Measurements from ENCODE around the gene CAMKV. TPM values are rescaled to one million over a fixed set of nuclear protein-coding genes. Genes with fewer than 3 reads are reported as not detected.

The CAMKV gene
- polyA plus RNA-seq, 2 donors, result 0.01 TPM; not detected in 1

GRCh38 chr3:49859576-49860305 is 10.0 kb downstream of the CAMKV start:
- Histone ChIP-seq H3K27me3 (ENCODE audit: control insufficient read depth in 1 of 2, insufficient read depth in 2 of 2, low read length in 2 of 2) (no peaks in the 10 kb centered on the region), H3K36me3 (ENCODE audit: control insufficient read depth in 2 of 2, insufficient read depth in 2 of 2, low read length in 1 of 2) (no peaks in the 10 kb centered on the region), H3K9me3 (ENCODE audit: control insufficient read depth in 2 of 2, insufficient read depth in 1 of 2, low read depth in 1 of 2, low read length in 1 of 2) (no peaks in the 10 kb centered on the region), H3K4me3 (ENCODE audit: low read depth in 1 of 2, low read length in 2 of 2) (no peak overlapping the region), H3K27ac (ENCODE audit: low read depth in 2 of 2, low read length in 1 of 2) (no peak overlapping the region), H3K4me1 (ENCODE audit: control insufficient read depth in 2 of 2, insufficient read depth in 2 of 2, low read length in 1 of 2) (no peaks in the 10 kb centered on the region)
- WGBS, 2 donors, result 81 to 82% methylated on average over 12 of the region's 12 CpGs

- WGBS, 2 donors, result 2% methylated on average over 52 of the region's 52 CpGs
- Histone ChIP-seq H3K27ac (ENCODE audit: low read depth in 2 of 2, low read length in 1 of 2) (peak within 1 kb of the TSS; percentile 73 to 88), H3K9me3 (ENCODE audit: control insufficient read depth in 2 of 2, insufficient read depth in 1 of 2, low read depth in 1 of 2, low read length in 1 of 2) (no peaks in the 10 kb centered on the region)
Observed at GRCh38 chr3:49856181-49857005, 13.3 kb downstream of the CAMKV start, which contains the start of gene TRAIP. TSS of gene TRAIP (minus strand) at chr3:49856564. CDS start at chr3:49856453, 111 bp downstream.

GRCh38 chr3:49855662-49856061 is 14.0 kb downstream of the CAMKV start:
- H3K4me1 ChIP-seq (ENCODE audit: control insufficient read depth in 2 of 2, insufficient read depth in 2 of 2, low read length in 1 of 2), result no peaks in the 10 kb centered on the region

More at GRCh38 chr3:49856181-49857005, 13.3 kb downstream of the CAMKV start, which contains the start of gene TRAIP:
- peak within 1 kb of the TSS; percentile 72 to 84 for H3K4me3 ChIP-seq (ENCODE audit: low read depth in 1 of 2, low read length in 2 of 2)
- no peaks in the 10 kb centered on the region for H3K4me1 ChIP-seq (ENCODE audit: control insufficient read depth in 2 of 2, insufficient read depth in 2 of 2, low read length in 1 of 2)
- H3K27me3 ChIP-seq (ENCODE audit: control insufficient read depth in 1 of 2, insufficient read depth in 2 of 2, low read length in 2 of 2), result no peaks in the 10 kb centered on the region
- no peaks in the 10 kb centered on the region for H3K36me3 ChIP-seq (ENCODE audit: control insufficient read depth in 2 of 2, insufficient read depth in 2 of 2, low read length in 1 of 2)

GRCh38 chr3:49845694-49846093 is 24.0 kb downstream of the CAMKV start:
- Histone ChIP-seq H3K36me3 (ENCODE audit: control insufficient read depth in 2 of 2, insufficient read depth in 2 of 2, low read length in 1 of 2) (peaks cover 0 to 4% of the 10 kb centered on the region in 2 donors), H3K27me3 (ENCODE audit: control insufficient read depth in 1 of 2, insufficient read depth in 2 of 2, low read length in 2 of 2) (no peaks in the 10 kb centered on the region), H3K4me3 (ENCODE audit: low read depth in 1 of 2, low read length in 2 of 2) (no peak overlapping the region), H3K27ac (ENCODE audit: low read depth in 2 of 2, low read length in 1 of 2) (no peak overlapping the region), H3K4me1 (ENCODE audit: control insufficient read depth in 2 of 2, insufficient read depth in 2 of 2, low read length in 1 of 2) (no peaks in the 10 kb centered on the region), H3K9me3 (ENCODE audit: control insufficient read depth in 2 of 2, insufficient read depth in 1 of 2, low read depth in 1 of 2, low read length in 1 of 2) (no peaks in the 10 kb centered on the region)
- WGBS, 2 donors, result 73 to 92% methylated on average over 3 of the region's 3 CpGs

More at GRCh38 chr3:49855662-49856061, 14.0 kb downstream of the CAMKV start:
- peak overlapping the region; percentile 72 to 84 for H3K4me3 ChIP-seq (ENCODE audit: low read depth in 1 of 2, low read length in 2 of 2)
- no peaks in the 10 kb centered on the region for H3K36me3 ChIP-seq (ENCODE audit: control insufficient read depth in 2 of 2, insufficient read depth in 2 of 2, low read length in 1 of 2)
- H3K9me3 ChIP-seq (ENCODE audit: control insufficient read depth in 2 of 2, insufficient read depth in 1 of 2, low read depth in 1 of 2, low read length in 1 of 2), result no peaks in the 10 kb centered on the region
- H3K27me3 ChIP-seq (ENCODE audit: control insufficient read depth in 1 of 2, insufficient read depth in 2 of 2, low read length in 2 of 2), result no peaks in the 10 kb centered on the region
- no peak overlapping the region for H3K27ac ChIP-seq (ENCODE audit: low read depth in 2 of 2, low read length in 1 of 2)
- WGBS, 2 donors, result 54 to 61% methylated on average over 5 of the region's 5 CpGs

GRCh38 chr3:49844464-49845183 is 25.1 kb downstream of the CAMKV start:
- H3K36me3 ChIP-seq (ENCODE audit: control insufficient read depth in 2 of 2, insufficient read depth in 2 of 2, low read length in 1 of 2), result peaks cover 0 to 4% of the 10 kb centered on the region in 2 donors
- WGBS, 2 donors, result 82 to 92% methylated on average over 5 of the region's 5 CpGs
- no peaks in the 10 kb centered on the region for H3K9me3 ChIP-seq (ENCODE audit: control insufficient read depth in 2 of 2, insufficient read depth in 1 of 2, low read depth in 1 of 2, low read length in 1 of 2)
- H3K27ac ChIP-seq (ENCODE audit: low read depth in 2 of 2, low read length in 1 of 2), result no peak overlapping the region
- H3K4me1 ChIP-seq (ENCODE audit: control insufficient read depth in 2 of 2, insufficient read depth in 2 of 2, low read length in 1 of 2), result no peaks in the 10 kb centered on the region
- H3K27me3 ChIP-seq (ENCODE audit: control insufficient read depth in 1 of 2, insufficient read depth in 2 of 2, low read length in 2 of 2), result no peaks in the 10 kb centered on the region
- no peak overlapping the region for H3K4me3 ChIP-seq (ENCODE audit: low read depth in 1 of 2, low read length in 2 of 2)

- no peak overlapping the region for H3K4me3 ChIP-seq (ENCODE audit: low read depth in 1 of 2, low read length in 2 of 2)
- WGBS, 2 donors, result 95% methylated on average over 3 of the region's 3 CpGs
- peaks cover 0 to 3% of the 10 kb centered on the region in 2 donors for H3K4me1 ChIP-seq (ENCODE audit: control insufficient read depth in 2 of 2, insufficient read depth in 2 of 2, low read length in 1 of 2)
- H3K27ac ChIP-seq (ENCODE audit: low read depth in 2 of 2, low read length in 1 of 2), result no peak overlapping the region
- H3K9me3 ChIP-seq (ENCODE audit: control insufficient read depth in 2 of 2, insufficient read depth in 1 of 2, low read depth in 1 of 2, low read length in 1 of 2), result no peaks in the 10 kb centered on the region
- no peaks in the 10 kb centered on the region for H3K27me3 ChIP-seq (ENCODE audit: control insufficient read depth in 1 of 2, insufficient read depth in 2 of 2, low read length in 2 of 2)
- peaks cover 0 to 4% of the 10 kb centered on the region in 2 donors for H3K36me3 ChIP-seq (ENCODE audit: control insufficient read depth in 2 of 2, insufficient read depth in 2 of 2, low read length in 1 of 2)
Observed at GRCh38 chr3:49842843-49843517, 26.7 kb downstream of the CAMKV start.

GRCh38 chr3:49841806-49842205 is 27.9 kb downstream of the CAMKV start:
- Histone ChIP-seq H3K4me3 (ENCODE audit: low read depth in 1 of 2, low read length in 2 of 2) (no peak overlapping the region), H3K9me3 (ENCODE audit: control insufficient read depth in 2 of 2, insufficient read depth in 1 of 2, low read depth in 1 of 2, low read length in 1 of 2) (no peaks in the 10 kb centered on the region), H3K36me3 (ENCODE audit: control insufficient read depth in 2 of 2, insufficient read depth in 2 of 2, low read length in 1 of 2) (peaks cover 0 to 4% of the 10 kb centered on the region in 2 donors), H3K27me3 (ENCODE audit: control insufficient read depth in 1 of 2, insufficient read depth in 2 of 2, low read length in 2 of 2) (no peaks in the 10 kb centered on the region), H3K27ac (ENCODE audit: low read depth in 2 of 2, low read length in 1 of 2) (no peak overlapping the region), H3K4me1 (ENCODE audit: control insufficient read depth in 2 of 2, insufficient read depth in 2 of 2, low read length in 1 of 2) (peaks cover 0 to 3% of the 10 kb centered on the region in 2 donors)
- WGBS, 2 donors, result 84 to 88% methylated on average over 7 of the region's 7 CpGs

GRCh38 chr3:49841126-49841696 is 28.5 kb downstream of the CAMKV start:
- Histone ChIP-seq H3K27ac (ENCODE audit: low read depth in 2 of 2, low read length in 1 of 2) (no peak overlapping the region), H3K4me1 (ENCODE audit: control insufficient read depth in 2 of 2, insufficient read depth in 2 of 2, low read length in 1 of 2) (peaks cover 0 to 3% of the 10 kb centered on the region in 2 donors), H3K4me3 (ENCODE audit: low read depth in 1 of 2, low read length in 2 of 2) (no peak overlapping the region), H3K27me3 (ENCODE audit: control insufficient read depth in 1 of 2, insufficient read depth in 2 of 2, low read length in 2 of 2) (no peaks in the 10 kb centered on the region), H3K36me3 (ENCODE audit: control insufficient read depth in 2 of 2, insufficient read depth in 2 of 2, low read length in 1 of 2) (peaks cover 0 to 4% of the 10 kb centered on the region in 2 donors), H3K9me3 (ENCODE audit: control insufficient read depth in 2 of 2, insufficient read depth in 1 of 2, low read depth in 1 of 2, low read length in 1 of 2) (no peaks in the 10 kb centered on the region)

All from esophagus (tissue), 2 donors.